GM12878 (cell line): ENCODE measurements around the gene NOL12. TPM values are rescaled to one million over a fixed set of nuclear protein-coding genes. Genes with fewer than 3 reads are reported as not detected.

Experiments
- ATAC-seq: fragments of 200-7000 bp; cut with Tn5 transposase; 3 replicates; pipeline ENCODE4 v1.9.1; 2020; ENCODE audit warnings: mild to moderate bottlenecking, moderate library complexity
- BruUV-seq: library from RNA; stranded (reverse); fragments of 400-500 nt; replicated peaks from 2 replicates; lab custom pipeline; 2021; lab: Mats Ljungman, UMichigan
- CTCF ChIA-PET: fragments of 300-600 bp; sonication (Branson Sonifier 250); formaldehyde crosslinking; extraction: SDS; loops from one replicate; lab custom pipeline; 2021; ENCODE audit warnings: inconsistent platforms; lab: Yijun Ruan, JAX
- POLR2A ChIA-PET: fragments of 350-600 bp; formaldehyde crosslinking; extraction: SDS; loops from one replicate; lab custom pipeline; 2021; ENCODE audit warnings: inconsistent platforms; lab: Charles Lee
- RAD21 ChIA-PET: fragments of 300-600 bp; sonication (Branson Sonifier 250); formaldehyde crosslinking; loops from one replicate; lab custom pipeline; 2023; ENCODE audit warnings: antibody characterized with exemption; ENCODE audit not compliant: unreplicated experiment; lab: Charles Lee
- SMC1A ChIA-PET: fragments of 300-600 bp; sonication (Branson Sonifier 250); formaldehyde crosslinking; loops from one replicate; lab custom pipeline; 2023; ENCODE audit not compliant: unreplicated experiment, uncharacterized antibody; lab: Charles Lee
- DNase-seq: peaks from one replicate; pipeline ENCODE4 v3.0.0-alpha.2; 2011; ENCODE audit warnings: low read depth, low spot score
- FAIRE-seq: peaks from 3 replicates; lab custom pipeline; 2011; peaks lifted over from hg19 to GRCh38; lab: Jason Lieb, UNC
- H2AFZ ChIP-seq: 2 replicates; pipeline ENCODE4 v1.6.0; 2011; ENCODE audit warnings: low read depth, low read length, control low read depth; ENCODE audit not compliant: control insufficient read depth
- H3K27ac ChIP-seq: 2 replicates; pipeline ENCODE4 v1.5.1; 2011; ENCODE audit warnings: control low read depth; ENCODE audit not compliant: control insufficient read depth, insufficient read depth
- H3K27me3 ChIP-seq, 2 experiments: replicated peaks in 1 of 2; 2 replicates each; pipeline versions ENCODE4 v1.6.0 to v1.6.1; 2011; ENCODE audit warnings: low read length in 1 of 2; ENCODE audit not compliant: control insufficient read depth in 2 of 2, insufficient read depth in 2 of 2
- H3K36me3 ChIP-seq, 2 experiments: 2 replicates each; pipeline ENCODE4 v1.5.1; 2011; ENCODE audit warnings: low read length in 1 of 2; ENCODE audit not compliant: control insufficient read depth in 2 of 2, insufficient read depth in 2 of 2
- H3K4me1 ChIP-seq: 2 replicates; pipeline ENCODE4 v1.6.1; 2011; ENCODE audit warnings: mild to moderate bottlenecking, low read length, moderate library complexity, mixed read lengths; ENCODE audit not compliant: control insufficient read depth, insufficient read depth
- H3K4me2 ChIP-seq: 2 replicates; pipeline ENCODE4 v1.6.0; 2011; ENCODE audit warnings: control low read depth; ENCODE audit not compliant: control insufficient read depth, insufficient read depth
- H3K4me3 ChIP-seq: fragments of 200-600 bp; sonication (generic); 2 replicates; pipeline ENCODE4 v1.5.1; 2016
- H3K79me2 ChIP-seq: 2 replicates; pipeline ENCODE4 v1.6.0; 2011; ENCODE audit warnings: low read length; ENCODE audit not compliant: control insufficient read depth, insufficient read depth
- H3K9ac ChIP-seq: 2 replicates; pipeline ENCODE4 v1.8.0; 2011; ENCODE audit warnings: low read length, control low read depth, mixed read lengths; ENCODE audit not compliant: control insufficient read depth, insufficient read depth
- H3K9me3 ChIP-seq: replicated peaks from 3 replicates; pipeline ENCODE4 v1.5.1; 2011; ENCODE audit warnings: mild to moderate bottlenecking, low read length; ENCODE audit not compliant: control insufficient read depth, insufficient read depth
- H4K20me1 ChIP-seq: 2 replicates; pipeline ENCODE4 v1.6.0; 2011; ENCODE audit not compliant: control insufficient read depth, insufficient read depth
- ATF7 ChIP-seq: fragments of 450-650 bp; IDR thresholded peaks from 2 replicates; pipeline ENCODE4 v1.6.1; 2016; ENCODE audit warnings: low read depth, mild to moderate bottlenecking
- BCL11A ChIP-seq: IDR thresholded peaks from 2 replicates; pipeline ENCODE4 v1.6.1; 2011; ENCODE audit warnings: low read depth, low read length
- EGR1 ChIP-seq, 2 experiments: IDR thresholded peaks; 1 replicate in 1 of 2; 2 replicates in 1 of 2; pipeline ENCODE4 v1.6.1; 2011 to 2012; ENCODE audit warnings: low read depth in 2 of 2, low read length in 2 of 2, borderline replicate concordance in 1 of 2, mild to moderate bottlenecking in 1 of 2, moderate library complexity in 1 of 2
- ESRRA ChIP-seq: IDR thresholded peaks from 2 replicates; pipeline ENCODE4 v1.6.1; 2012; ENCODE audit warnings: mild to moderate bottlenecking, low read length, improper control_type of control experiment
- GABPA ChIP-seq: IDR thresholded peaks from 2 replicates; pipeline ENCODE4 v1.6.1; 2014; ENCODE audit warnings: antibody characterized with exemption, low read depth, mild to moderate bottlenecking, inconsistent platforms
- HCFC1 ChIP-seq: fragments of 150-350 bp; IDR thresholded peaks from 2 replicates; pipeline ENCODE4 v1.6.1; 2014; ENCODE audit warnings: low read length
- HDAC6 ChIP-seq: fragments of 200-600 bp; sonication (generic); IDR thresholded peaks from one replicate; pipeline ENCODE4 v1.8.0; 2017; ENCODE audit warnings: antibody characterized with exemption; ENCODE audit not compliant: unreplicated experiment
- IKZF1 ChIP-seq: fragments of 450-650 bp; conservative IDR thresholded peaks from 2 replicates; pipeline ENCODE4 v1.6.1; 2017; ENCODE audit warnings: antibody characterized with exemption, mild to moderate bottlenecking
- JUNB ChIP-seq: IDR thresholded peaks from 2 replicates; pipeline ENCODE4 v1.6.1; 2016; ENCODE audit warnings: antibody characterized with exemption, mild to moderate bottlenecking
- MXI1 ChIP-seq: fragments of 150-350 bp; IDR thresholded peaks from 2 replicates; pipeline ENCODE4 v1.6.1; 2011; ENCODE audit warnings: low read depth, mild to moderate bottlenecking, inconsistent platforms, low read length, improper control_type of control experiment
- NR2C2 ChIP-seq: IDR thresholded peaks from 2 replicates; pipeline ENCODE4 v1.6.1; 2011; ENCODE audit warnings: borderline replicate concordance, low read depth; ENCODE audit not compliant: control insufficient read depth, insufficient read length
- RAD51 ChIP-seq: fragments of 450-650 bp; IDR thresholded peaks from 2 replicates; pipeline ENCODE4 v1.6.1; 2016; ENCODE audit warnings: moderate library complexity, mild to moderate bottlenecking, inconsistent platforms
- SMC3 ChIP-seq: IDR thresholded peaks from 2 replicates; pipeline ENCODE4 v1.6.1; 2011; ENCODE audit warnings: low read length, improper control_type of control experiment, borderline replicate concordance
- SUPT20H ChIP-seq: IDR thresholded peaks from 2 replicates; pipeline ENCODE4 v1.6.1; 2011; ENCODE audit warnings: low read depth, mild to moderate bottlenecking, low read length, moderate library complexity, borderline replicate concordance; ENCODE audit not compliant: control insufficient read depth
- TAF1 ChIP-seq: IDR thresholded peaks from 2 replicates; pipeline ENCODE4 v1.6.1; 2011; ENCODE audit warnings: mild to moderate bottlenecking, low read depth, low read length, borderline replicate concordance
- ZBTB4 ChIP-seq: fragments of 450-650 bp; formaldehyde crosslinking; IDR thresholded peaks from 2 replicates; pipeline ENCODE4 v1.4.0; 2022; ENCODE audit warnings: mild to moderate bottlenecking, moderate library complexity
- WGBS: methylation state at CpG from one replicate; pipeline ENCODE4 v1.1.6; 2016; ENCODE audit warnings: low lambda C conversion rate; ENCODE audit not compliant: insufficient replicate concordance, insufficient coverage; ENCODE audit errors: missing lambda C conversion rate; 5-methylcytosine and 5-hydroxymethylcytosine counted together
- in situ Hi-C: fragments of 300-500 bp; cut with MboI; formaldehyde crosslinking; loops from 9 replicates; pipeline ENCODE4 v1.14.3; 2018; ENCODE audit warnings: mixed read lengths
- intact Hi-C: fragments of 100-400 bp; cut with micrococcal nuclease; formaldehyde crosslinking; loops from one replicate; pipeline ENCODE4 v1.14.2; 2022; ENCODE audit not compliant: unreplicated experiment
- polyA plus RNA-seq, 11 experiments: library from polyadenylated mRNA; depleted of rRNA in 4 of 11; unstranded in 6 of 11; stranded (reverse) in 5 of 11; fragments of >200 nt; fragmentation: Nextera tagmentation in 4 of 11; fragmentation: Illumina TruSeq in 1 of 11; extraction: Ambion mirVana in 4 of 11; extraction: Trizol in 1 of 11; gene quantifications; 1 replicate in 1 of 11; 2 replicates in 10 of 11; pipeline versions ENCODE4 v1.2.1 to v1.2.3, GENCODE V29; 2011 to 2016; ENCODE audit warnings: inconsistent platforms in 2 of 11, missing spikeins in 2 of 11, low read depth in 1 of 11
- total RNA-seq, 4 experiments: library from RNA; depleted of rRNA in 3 of 4; stranded (reverse); fragments of >200 nt in 3 of 4; fragmentation: Illumina TruSeq in 1 of 4; extraction: Trizol in 1 of 4; gene quantifications; 2 replicates each; pipeline versions ENCODE4 v1.2.1 to v1.2.3, GENCODE V29; 2013 to 2021

NOL12 gene
- total and polyA plus RNA-seq, 10 of the 15 experiments (the other 5 are each of a cell fraction or from before 2014, with no cell fraction given): 3.3 to 69.4 (median 41.1) TPM

- peaks cover 5 to 6% of the 10 kb centered on the region in 2 experiments; a peak in 3 of 4 replicates for H3K36me3 ChIP-seq
- H3K79me2 ChIP-seq: peaks cover 18% of the 10 kb centered on the region
- intact Hi-C loops: loop anchor here (5.0 kb wide), 1 partner anchor 148 kb away; no protein-coding TSS in a partner anchor
- SMC1A ChIA-PET: interaction anchor here (1.2 to 8.9 kb wide), 4 partner anchors 24 to 145 kb away, joined by 4 to 157 read pairs (median 10); partner anchors contain the start of genes GGA1 and PDXP
- no peaks in the 10 kb centered on the region for H3K9me3 ChIP-seq
- FAIRE-seq (no peak), DNase-seq (no peak), ATAC-seq (no peak)
- H3K4me3 ChIP-seq: no peak overlapping the region
- H3K4me2 ChIP-seq: no peak overlapping the region
- 76% methylated on average over 14 of the region's 16 CpGs for WGBS
- BruUV-seq: no TSS peak
- RAD21 ChIA-PET: interaction anchor here (1.2 to 7.6 kb wide), 6 partner anchors 24 to 123 kb away, joined by 3 to 164 read pairs (median 4); partner anchors contain the start of genes GCAT, GGA1 and PDXP
- H3K27ac ChIP-seq: no peak overlapping the region
- CTCF ChIA-PET: interaction anchor here (0.6 to 19.9 kb wide), 5 partner anchors 24 to 171 kb away, joined by 4 to 414 read pairs (median 178); partner anchors contain the start of genes GGA1, PDXP and SH3BP1
- no peak overlapping the region for H3K9ac ChIP-seq
- POLR2A ChIA-PET: interaction anchor here (0.6 to 14.0 kb wide), 3 partner anchors 9 to 970 kb away, joined by 3 to 209 read pairs (median 13); partner anchors contain the start of genes LGALS1 and PDXP
- TF ChIP-seq ATF7: no peak
- no peak for TF ChIP-seq EGR1 (IDR thresholded peaks at IDR 0.05; ENCODE audit: borderline replicate concordance in 1 of 2, low read depth in 2 of 2, low read length in 2 of 2)
- no peak for TF ChIP-seq BCL11A
- TF ChIP-seq NR2C2: no peak
- no peak for TF ChIP-seq IKZF1
- no peak for TF ChIP-seq ESRRA
- no peak for TF ChIP-seq TAF1
- TF ChIP-seq JUNB: no peak
- TF ChIP-seq HDAC6: no peak
- TF ChIP-seq HCFC1: no peak
- TF ChIP-seq GABPA: no peak
- TF ChIP-seq MXI1: no peak
- no peak for TF ChIP-seq SMC3
- TF ChIP-seq SUPT20H: no peak
- no peak for TF ChIP-seq RAD51
- no peak for TF ChIP-seq ZBTB4
- in situ Hi-C loops: loop anchor here (5.0 kb wide), 1 partner anchor 58 kb away; no protein-coding TSS in a partner anchor
- no peaks in the 10 kb centered on the region for H3K27me3 ChIP-seq
- H3K4me1 ChIP-seq: peaks cover 21% of the 10 kb centered on the region
- no peaks in the 10 kb centered on the region for H4K20me1 ChIP-seq
- peak overlapping the region; percentile 99; the same call in 1 of the 2 replicates for H2AFZ ChIP-seq
Measured at GRCh38 chr22:37684803-37685615, 1.1 kb upstream of the NOL12 start.
